HG03571 (cell line): ENCODE data around the gene PCDHAC1.

ENCODE experiments used
- ATAC-seq: cut with Tn5 transposase; IDR thresholded peaks from one replicate; pipeline ENCODE4 v1.9.1; 2021; ENCODE audit not compliant: unreplicated experiment

The PCDHAC1 gene

GRCh38 chr5:140966293-140967225 is 40.5 kb downstream of the PCDHAC1 start, which contains the start of gene PCDHAC2:
TSS of gene PCDHAC2 (plus strand) at chr5:140966476. CDS start at chr5:140966767, 291 bp downstream.
- no peak for ATAC-seq

GRCh38 chr5:140967226-140967893 is 41.3 kb downstream of the PCDHAC1 start:
- ATAC-seq: no peak

- ATAC-seq: no peak
These were observed 43.8 kb downstream of the PCDHAC1 start for GRCh38 chr5:140969880-140970279.

GRCh38 chr5:140973550-140973949 is 47.5 kb downstream of the PCDHAC1 start:
- no peak for ATAC-seq

GRCh38 chr5:140977003-140977402 is 50.9 kb downstream of the PCDHAC1 start:
- ATAC-seq: no peak

GRCh38 chr5:140978260-140978659 is 52.2 kb downstream of the PCDHAC1 start:
- no peak for ATAC-seq

- no peak for ATAC-seq
These were observed 52.9 kb downstream of the PCDHAC1 start for GRCh38 chr5:140978983-140979382.
